ENCODE data around the gene HECW1.

GRCh38 chr7:43353902-43354301, 241.5 kb downstream of the HECW1 start:
- TF ChIP-seq EZH2phosphoT487 (IDR thresholded peaks at IDR 0.05; ENCODE audit: insufficient read depth, low read depth), result no peak
- TF ChIP-seq EZH2 (IDR thresholded peaks at IDR 0.05; ENCODE audit: insufficient read depth, poor library complexity, severe bottlenecking), result no peak
